Melanocyte of skin (primary cell): ENCODE measurements around the gene EXOC2. TPM values are rescaled to one million over a fixed set of nuclear protein-coding genes. Genes with fewer than 3 reads are reported as not detected.

Experiments used
- total RNA-seq, 2 donors: library from RNA; depleted of rRNA; stranded (reverse); fragments of >200 nt; gene quantifications; 2 replicates each; pipeline ENCODE4 v1.2.3, GENCODE V29; 2012

The EXOC2 gene
- total RNA-seq: 10 to 100 TPM; 34.8 to 38.6 TPM

GRCh38 chr6:692858-693722 lies at the start of gene EXOC2:
EXOC2 (minus strand) TSS chr6:693139; CDS start chr6:637818, 55,321 bp downstream.

GRCh38 chr6:656460-657252 lies 36.3 kb downstream of the EXOC2 start, which contains the start of gene HUS1B:
HUS1B (minus strand) TSS chr6:657100; CDS start chr6:656944, 156 bp downstream.

Other genes with a start within 250 kb of the EXOC2 start
- 1 to 10 TPM in 1 of 2 donors, under 1 TPM in 1; 1.00 to 1.0 TPM for gene HUS1B, start 36.0 kb downstream of the EXOC2 start, total RNA-seq